GM19395 (cell line): ENCODE measurements around the gene NBEAL2.
"Not testable (repeated sequence)": the region's sequence is repeated elsewhere in the genome, so short reads cannot be mapped to it uniquely, and the experiment has no call there.

Source experiments
- ATAC-seq: cut with Tn5 transposase; IDR thresholded peaks from one replicate; pipeline ENCODE4 v1.9.1; 2021; ENCODE audit warnings: mild to moderate bottlenecking, moderate library complexity; ENCODE audit not compliant: unreplicated experiment

The NBEAL2 gene

GRCh38 chr3:47028146-47028545 lies 48.7 kb downstream of the NBEAL2 start:
- ATAC-seq, result no peak

GRCh38 chr3:47028667-47029066 lies 49.2 kb downstream of the NBEAL2 start:
- ATAC-seq, result no peak

- not testable (repeated sequence) for ATAC-seq
These were observed 51.6 kb downstream of the NBEAL2 start for GRCh38 chr3:47031041-47031440.

GRCh38 chr3:47034868-47035489 lies 55.5 kb downstream of the NBEAL2 start:
- ATAC-seq, result no peak

GRCh38 chr3:47035645-47036044 lies 56.2 kb downstream of the NBEAL2 start:
- no peak for ATAC-seq

- ATAC-seq, result no peak
These were observed 56.7 kb downstream of the NBEAL2 start for GRCh38 chr3:47036145-47036544.

- ATAC-seq, result not testable (repeated sequence)
These were observed 57.8 kb downstream of the NBEAL2 start for GRCh38 chr3:47037302-47037701.

GRCh38 chr3:47041114-47041513 lies 61.6 kb downstream of the NBEAL2 start:
- no peak for ATAC-seq

GRCh38 chr3:47042231-47042791 lies 62.8 kb downstream of the NBEAL2 start:
- no peak for ATAC-seq

- no peak for ATAC-seq
These were observed 67.6 kb downstream of the NBEAL2 start for GRCh38 chr3:47047069-47047468.

GRCh38 chr3:47047673-47048072 lies 68.2 kb downstream of the NBEAL2 start:
- ATAC-seq, result no peak

- no peak for ATAC-seq
These were observed 74.9 kb downstream of the NBEAL2 start for GRCh38 chr3:47054412-47054811.

- ATAC-seq, result no peak
These were observed 77.2 kb downstream of the NBEAL2 start for GRCh38 chr3:47056705-47057104.

- ATAC-seq, result no peak
These were observed 77.8 kb downstream of the NBEAL2 start for GRCh38 chr3:47057212-47057671.
